Measurements from ENCODE around the gene SS18L1. TPM values are rescaled to one million over a fixed set of nuclear protein-coding genes. Genes with fewer than 3 reads are reported as not detected.

SS18L1 gene
- polyA plus RNA-seq, 1 of the 3 experiments (the other 2 are of a cell fraction), result 10.7 TPM

DNA sequence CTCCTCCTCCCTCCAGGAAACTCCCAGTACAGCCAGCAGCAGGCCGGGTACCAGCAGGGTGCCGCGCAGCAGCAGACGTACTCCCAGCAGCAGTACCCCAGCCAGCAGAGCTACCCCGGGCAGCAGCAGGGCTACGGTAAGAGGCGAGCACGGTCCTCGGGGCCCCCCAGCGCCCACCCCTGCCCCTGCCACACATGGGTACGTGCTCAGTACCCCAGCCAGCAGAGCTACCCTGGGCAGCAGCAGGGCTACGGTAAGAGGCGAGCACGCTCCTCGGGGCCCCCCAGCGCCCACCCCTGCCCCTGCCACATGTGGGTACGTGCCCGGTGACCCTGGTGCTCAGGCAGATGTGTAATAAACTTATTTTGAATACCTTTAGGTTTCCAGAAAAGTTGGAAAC is 29.1 kb downstream of the SS18L1 start:
- Histone ChIP-seq H3F3A (replicated peaks; ENCODE audit: insufficient read depth) (no peaks in the 10 kb centered on the region), H3K4me1 (ENCODE audit: control insufficient read depth in 1 of 2, insufficient read depth in 2 of 2, low read depth in 1 of 2, low read length in 1 of 2) (peaks cover 0 to 11% of the 10 kb centered on the region in 2 experiments; a peak in 1 of 4 replicates), H3K79me2 (ENCODE audit: insufficient read depth) (no peaks in the 10 kb centered on the region), H3K9me2 (no peaks in the 10 kb centered on the region), H3K36me3 (replicated peaks in 1 of 2; ENCODE audit: control insufficient read depth in 1 of 2, insufficient read depth in 2 of 2, low read length in 1 of 2) (peaks cover 9 to 22% of the 10 kb centered on the region in 2 experiments), H2AFZ (ENCODE audit: low read depth) (no peak overlapping the region), H3K9ac (no peak overlapping the region), H3K9me3 (no peaks in the 10 kb centered on the region), H4K20me1 (ENCODE audit: insufficient read depth) (no peaks in the 10 kb centered on the region), H3K4me2 (no peak overlapping the region), H3K4me3 (ENCODE audit: low read depth in 2 of 2, low read length in 1 of 2) (no peak overlapping the region), H3K27me3 (ENCODE audit: insufficient read depth) (no peaks in the 10 kb centered on the region), H3K27ac (ENCODE audit: low read depth in 2 of 2, low read length in 1 of 2) (no peak overlapping the region)
- POLR2A ChIA-PET, result interaction anchor here (0.6 kb wide), 1 partner anchor 25 kb away, joined by 3 read pairs; no protein-coding TSS in a partner anchor
- 95% methylated on average over 15 of the region's 18 CpGs for WGBS (ENCODE audit: low lambda C conversion rate)
- CTCF ChIA-PET, result interaction anchor here (1.0 kb wide), 1 partner anchor 16 kb away, joined by 5 read pairs; no protein-coding TSS in a partner anchor
- TF ChIP-seq CHD2 (IDR thresholded peaks at IDR 0.05; ENCODE audit: low read length, partially characterized antibody) (no peak), RAD21 (IDR thresholded peaks at IDR 0.05; ENCODE audit: low read length) (no peak), NFIC (IDR thresholded peaks at IDR 0.05; ENCODE audit: borderline replicate concordance) (no peak), FOXJ3 (CRISPR knock-in tag; IDR thresholded peaks at IDR 0.05) (no peak), GABPA (IDR thresholded peaks at IDR 0.05; ENCODE audit: low read depth) (no peak), FOXM1 (IDR thresholded peaks at IDR 0.05; ENCODE audit: low read depth) (no peak)
- TF ChIP-seq, protein P1, sequence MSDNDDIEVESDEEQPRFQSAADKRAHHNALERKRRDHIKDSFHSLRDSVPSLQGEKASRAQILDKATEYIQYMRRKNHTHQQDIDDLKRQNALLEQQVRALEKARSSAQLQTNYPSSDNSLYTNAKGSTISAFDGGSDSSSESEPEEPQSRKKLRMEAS (IDR thresholded peaks at IDR 0.05; ENCODE audit: low read depth), result no peak
- no peak for DNase-seq

DNA sequence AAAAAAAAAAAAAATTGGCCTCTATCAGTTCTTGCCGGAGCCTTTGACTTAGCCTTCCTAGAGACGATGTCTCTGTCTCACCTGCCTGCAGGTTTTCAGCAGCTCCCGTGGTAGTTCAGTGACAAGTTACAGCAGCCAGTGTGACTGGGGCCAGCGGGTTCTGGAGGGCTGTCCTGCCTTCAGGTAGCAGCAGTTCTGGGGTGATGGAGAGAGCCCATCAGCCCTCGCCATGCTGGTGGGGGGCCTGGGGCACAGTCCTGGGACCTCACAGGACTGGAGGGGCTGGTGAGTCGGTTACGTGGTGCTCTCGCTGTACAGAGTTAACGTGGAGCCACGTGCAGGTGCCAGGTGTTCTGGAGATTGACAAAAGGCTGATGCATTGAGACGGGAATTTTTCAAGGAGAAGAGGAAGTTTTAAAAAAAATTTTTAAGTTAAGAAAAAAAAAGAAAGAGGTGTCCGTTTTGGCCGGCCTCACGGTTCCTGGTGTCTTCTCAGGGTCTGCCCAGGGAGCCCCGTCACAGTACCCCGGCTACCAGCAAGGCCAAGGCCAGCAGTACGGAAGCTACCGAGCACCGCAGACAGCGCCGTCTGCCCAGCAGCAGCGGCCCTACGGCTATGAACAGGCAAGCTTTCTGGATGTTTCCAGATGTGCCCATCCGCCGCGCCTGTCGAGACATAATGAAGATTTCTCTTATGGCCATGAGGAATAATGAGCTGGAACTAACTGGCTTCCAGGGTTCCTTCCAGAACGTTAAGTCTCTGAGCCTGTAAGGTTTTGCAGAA is 30.6 kb downstream of the SS18L1 start:
- Histone ChIP-seq H3K79me2 (ENCODE audit: insufficient read depth) (no peaks in the 10 kb centered on the region), H4K20me1 (ENCODE audit: insufficient read depth) (no peaks in the 10 kb centered on the region), H3K9me3 (no peaks in the 10 kb centered on the region), H3K27ac (ENCODE audit: low read depth in 2 of 2, low read length in 1 of 2) (no peak overlapping the region), H3K27me3 (ENCODE audit: insufficient read depth) (no peaks in the 10 kb centered on the region), H3K4me1 (ENCODE audit: control insufficient read depth in 1 of 2, insufficient read depth in 2 of 2, low read depth in 1 of 2, low read length in 1 of 2) (peaks cover 0 to 12% of the 10 kb centered on the region in 2 experiments; a peak in 1 of 4 replicates), H3F3A (replicated peaks; ENCODE audit: insufficient read depth) (no peaks in the 10 kb centered on the region), H3K4me2 (no peak overlapping the region), H3K36me3 (replicated peaks in 1 of 2; ENCODE audit: control insufficient read depth in 1 of 2, insufficient read depth in 2 of 2, low read length in 1 of 2) (peaks cover 9 to 22% of the 10 kb centered on the region in 2 experiments), H2AFZ (ENCODE audit: low read depth) (no peak overlapping the region), H3K4me3 (ENCODE audit: low read depth in 2 of 2, low read length in 1 of 2) (no peak overlapping the region), H3K9ac (no peak overlapping the region), H3K9me2 (no peaks in the 10 kb centered on the region)
- TF ChIP-seq, protein P2, sequence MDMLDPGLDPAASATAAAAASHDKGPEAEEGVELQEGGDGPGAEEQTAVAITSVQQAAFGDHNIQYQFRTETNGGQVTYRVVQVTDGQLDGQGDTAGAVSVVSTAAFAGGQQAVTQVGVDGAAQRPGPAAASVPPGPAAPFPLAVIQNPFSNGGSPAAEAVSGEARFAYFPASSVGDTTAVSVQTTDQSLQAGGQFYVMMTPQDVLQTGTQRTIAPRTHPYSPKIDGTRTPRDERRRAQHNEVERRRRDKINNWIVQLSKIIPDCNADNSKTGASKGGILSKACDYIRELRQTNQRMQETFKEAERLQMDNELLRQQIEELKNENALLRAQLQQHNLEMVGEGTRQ (IDR thresholded peaks at IDR 0.05; ENCODE audit: borderline replicate concordance, low read depth, low read length), result no peak
- no peak for TF ChIP-seq EP300 (IDR thresholded peaks at IDR 0.05; ENCODE audit: borderline replicate concordance in 1 of 2, low read depth in 1 of 2, low read length in 1 of 2)
- no peak for TF ChIP-seq TAF1 (IDR thresholded peaks at IDR 0.05; ENCODE audit: borderline replicate concordance, low read depth, low read length)
- no peak for TF ChIP-seq YY1 (IDR thresholded peaks at IDR 0.05; ENCODE audit: low read depth)
- TF ChIP-seq MXI1 (IDR thresholded peaks at IDR 0.05; ENCODE audit: low read depth, low read length), result no peak
- TF ChIP-seq, protein P1 (IDR thresholded peaks at IDR 0.05; ENCODE audit: low read depth), result no peak
- TF ChIP-seq FOXJ3 (CRISPR knock-in tag; IDR thresholded peaks at IDR 0.05), result no peak
- WGBS (ENCODE audit: low lambda C conversion rate), result 97% methylated on average over 21 of the region's 28 CpGs
- ChIA-PET CTCF (interaction anchor here (1.1 to 2.6 kb wide), 2 partner anchors 9 to 18 kb away, joined by 3 to 11 read pairs; no protein-coding TSS in a partner anchor), POLR2A (no interaction called here)
- no peak for DNase-seq

Data from SK-N-SH (cell line).